Suprapubic skin (tissue), 4 donors: ENCODE data around the gene CAMK2A.

Source experiments
- EP300 ChIP-seq: sonication (generic); formaldehyde crosslinking; IDR thresholded peaks from one replicate; pipeline ENCODE4 v1.6.1; 2017; ENCODE audit warnings: antibody characterized with exemption
- POLR2A ChIP-seq, 2 donors: fragments of 450-650 bp; IDR thresholded peaks; one replicate each; pipeline ENCODE4 v1.6.1; 2017; ENCODE audit warnings: antibody characterized with exemption in 2 of 2, mild to moderate bottlenecking in 2 of 2, moderate library complexity in 2 of 2
- POLR2AphosphoS5 ChIP-seq, 3 donors: sonication (generic); formaldehyde crosslinking; IDR thresholded peaks; one replicate each; pipeline ENCODE4 v1.6.1; 2017; ENCODE audit warnings: antibody characterized with exemption in 3 of 3
- TF ChIP-seq, protein P1 (sequence below), 2 donors: fragments of 200-600 bp in 1 of 2; fragments of 450-650 bp in 1 of 2; sonication (generic) in 1 of 2; IDR thresholded peaks; one replicate each; pipeline ENCODE4 v1.5.1; 2016 to 2019; ENCODE audit warnings: antibody characterized with exemption in 2 of 2, mild to moderate bottlenecking in 1 of 2, moderate library complexity in 1 of 2

DNA sequence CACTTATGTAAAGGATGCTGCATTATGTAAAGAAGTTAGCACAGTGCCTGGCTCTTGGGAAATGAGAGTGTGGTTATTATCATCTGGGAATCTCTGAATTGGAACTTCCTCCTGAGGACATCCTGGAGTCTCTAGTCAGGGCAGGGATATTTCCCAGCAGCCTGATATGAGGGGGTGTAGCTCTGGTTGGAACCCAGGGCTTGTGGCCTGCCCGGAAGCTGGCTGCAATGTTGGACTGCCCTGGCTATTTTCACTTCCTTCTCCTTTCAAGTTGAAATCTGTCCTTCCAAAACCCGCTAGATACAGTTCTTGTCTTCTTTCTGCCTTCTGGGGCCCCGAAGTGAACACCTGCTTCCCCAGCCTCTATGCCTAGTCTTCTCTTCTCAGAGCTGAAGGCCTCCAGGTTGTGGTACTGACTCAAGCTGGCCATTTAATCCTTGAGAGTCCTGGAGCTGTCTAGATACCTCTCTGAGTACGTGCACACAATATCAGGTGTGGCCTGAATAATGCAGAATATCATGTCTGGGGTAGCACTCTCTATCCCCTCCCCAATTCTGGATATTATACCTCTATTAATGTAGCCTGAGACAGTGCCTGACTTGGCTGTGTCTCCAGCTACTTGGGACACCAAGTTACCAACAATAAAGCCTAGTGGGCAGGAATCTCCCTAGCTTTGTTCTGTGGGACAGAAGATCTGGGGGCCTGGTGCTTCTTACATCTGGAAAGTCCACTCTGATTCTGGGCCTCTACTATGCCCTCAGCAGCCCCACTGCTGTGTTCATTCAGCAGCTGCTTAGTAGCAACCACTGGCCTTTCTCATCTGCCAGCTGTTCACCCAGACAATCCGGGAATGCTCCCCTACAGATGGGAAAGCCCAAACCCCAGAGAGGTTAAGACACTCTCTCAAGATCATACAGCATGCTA, 54.7 kb downstream of the CAMK2A start:
- TF ChIP-seq, protein P1, sequence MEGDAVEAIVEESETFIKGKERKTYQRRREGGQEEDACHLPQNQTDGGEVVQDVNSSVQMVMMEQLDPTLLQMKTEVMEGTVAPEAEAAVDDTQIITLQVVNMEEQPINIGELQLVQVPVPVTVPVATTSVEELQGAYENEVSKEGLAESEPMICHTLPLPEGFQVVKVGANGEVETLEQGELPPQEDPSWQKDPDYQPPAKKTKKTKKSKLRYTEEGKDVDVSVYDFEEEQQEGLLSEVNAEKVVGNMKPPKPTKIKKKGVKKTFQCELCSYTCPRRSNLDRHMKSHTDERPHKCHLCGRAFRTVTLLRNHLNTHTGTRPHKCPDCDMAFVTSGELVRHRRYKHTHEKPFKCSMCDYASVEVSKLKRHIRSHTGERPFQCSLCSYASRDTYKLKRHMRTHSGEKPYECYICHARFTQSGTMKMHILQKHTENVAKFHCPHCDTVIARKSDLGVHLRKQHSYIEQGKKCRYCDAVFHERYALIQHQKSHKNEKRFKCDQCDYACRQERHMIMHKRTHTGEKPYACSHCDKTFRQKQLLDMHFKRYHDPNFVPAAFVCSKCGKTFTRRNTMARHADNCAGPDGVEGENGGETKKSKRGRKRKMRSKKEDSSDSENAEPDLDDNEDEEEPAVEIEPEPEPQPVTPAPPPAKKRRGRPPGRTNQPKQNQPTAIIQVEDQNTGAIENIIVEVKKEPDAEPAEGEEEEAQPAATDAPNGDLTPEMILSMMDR (IDR thresholded peaks at IDR 0.05) = no peak
- TF ChIP-seq POLR2A (IDR thresholded peaks at IDR 0.05) (no peak), POLR2AphosphoS5 (IDR thresholded peaks at IDR 0.05) (no peak), EP300 (no peak)
